Prostate gland (tissue), 2 donors: ENCODE results near the gene SCAMP4.

ENCODE experiments used
- POLR2A ChIP-seq: fragments of 450-650 bp; IDR thresholded peaks from one replicate; pipeline ENCODE4 v1.6.1; 2016; ENCODE audit warnings: antibody characterized with exemption, mild to moderate bottlenecking
- POLR2AphosphoS5 ChIP-seq: sonication (generic); formaldehyde crosslinking; IDR thresholded peaks from one replicate; pipeline ENCODE4 v1.6.1; 2017; ENCODE audit warnings: antibody characterized with exemption
- TF ChIP-seq, protein P1 (sequence below), 4 experiments: fragments of 200-600 bp in 2 of 4; fragments of 450-650 bp in 2 of 4; sonication (generic) in 2 of 4; IDR thresholded peaks; 1 replicate in 3 of 4; 2 replicates in 1 of 4; pipeline ENCODE4 v1.5.1; 2016 to 2019; ENCODE audit warnings: antibody characterized with exemption in 4 of 4, mild to moderate bottlenecking in 2 of 4, moderate library complexity in 2 of 4

DNA sequence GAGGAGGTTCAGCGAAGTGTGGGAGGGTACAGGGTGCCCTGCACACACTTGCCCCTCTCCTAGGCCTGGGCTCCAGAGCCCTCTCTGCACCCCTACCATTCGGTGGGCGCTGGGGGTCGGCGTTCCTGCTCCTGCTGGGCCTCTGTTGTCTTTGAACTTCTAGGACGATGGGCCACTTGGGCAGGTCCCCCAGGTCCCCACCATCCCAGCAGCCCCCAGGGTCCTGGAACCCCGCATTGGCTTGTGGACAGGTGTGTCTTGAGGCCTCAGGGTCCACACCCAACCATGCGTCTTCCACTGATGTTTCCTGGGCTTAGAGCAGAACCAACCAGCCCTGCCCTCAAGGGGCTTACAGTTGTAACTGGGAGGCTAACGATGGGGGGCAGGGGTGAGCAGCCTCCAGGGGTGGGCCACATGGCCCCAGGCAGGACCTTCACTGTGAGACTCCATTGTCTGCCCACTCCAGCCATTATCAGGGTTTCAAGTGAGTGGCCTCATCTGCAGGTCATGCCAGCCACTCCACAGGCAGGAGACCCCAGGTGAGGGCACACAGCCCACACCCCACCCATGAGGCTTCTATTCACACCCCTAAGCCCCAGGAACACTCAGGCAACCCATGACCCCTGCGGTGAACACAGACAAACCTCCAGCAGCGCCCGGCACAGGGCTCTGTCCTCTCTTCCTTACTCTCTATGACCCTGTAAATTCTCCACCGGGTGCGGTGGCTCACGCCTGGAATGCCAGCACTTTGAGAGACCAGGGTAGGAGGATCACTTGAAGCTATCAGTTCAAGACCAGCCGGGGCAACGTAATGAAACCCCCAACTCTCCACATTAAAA, 39.8 kb upstream of the SCAMP4 start:
- TF ChIP-seq, protein P1, sequence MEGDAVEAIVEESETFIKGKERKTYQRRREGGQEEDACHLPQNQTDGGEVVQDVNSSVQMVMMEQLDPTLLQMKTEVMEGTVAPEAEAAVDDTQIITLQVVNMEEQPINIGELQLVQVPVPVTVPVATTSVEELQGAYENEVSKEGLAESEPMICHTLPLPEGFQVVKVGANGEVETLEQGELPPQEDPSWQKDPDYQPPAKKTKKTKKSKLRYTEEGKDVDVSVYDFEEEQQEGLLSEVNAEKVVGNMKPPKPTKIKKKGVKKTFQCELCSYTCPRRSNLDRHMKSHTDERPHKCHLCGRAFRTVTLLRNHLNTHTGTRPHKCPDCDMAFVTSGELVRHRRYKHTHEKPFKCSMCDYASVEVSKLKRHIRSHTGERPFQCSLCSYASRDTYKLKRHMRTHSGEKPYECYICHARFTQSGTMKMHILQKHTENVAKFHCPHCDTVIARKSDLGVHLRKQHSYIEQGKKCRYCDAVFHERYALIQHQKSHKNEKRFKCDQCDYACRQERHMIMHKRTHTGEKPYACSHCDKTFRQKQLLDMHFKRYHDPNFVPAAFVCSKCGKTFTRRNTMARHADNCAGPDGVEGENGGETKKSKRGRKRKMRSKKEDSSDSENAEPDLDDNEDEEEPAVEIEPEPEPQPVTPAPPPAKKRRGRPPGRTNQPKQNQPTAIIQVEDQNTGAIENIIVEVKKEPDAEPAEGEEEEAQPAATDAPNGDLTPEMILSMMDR (IDR thresholded peaks at IDR 0.05): no peak
- TF ChIP-seq POLR2AphosphoS5: no peak
- no peak for TF ChIP-seq POLR2A
